HepG2 (cell line): ENCODE results near the gene HSD3B7. TPM values are rescaled to one million over a fixed set of nuclear protein-coding genes. Genes with fewer than 3 reads are reported as not detected.

Source experiments
- ATAC-seq: fragments of 200-7000 bp; cut with Tn5 transposase; 3 replicates; pipeline ENCODE4 v1.9.1; 2020; ENCODE audit warnings: mild to moderate bottlenecking, moderate library complexity
- BruUV-seq: library from RNA; stranded (reverse); fragments of 400-500 nt; replicated peaks from 2 replicates; lab custom pipeline; 2021; lab: Mats Ljungman, UMichigan
- CTCF ChIA-PET: fragments of 300-600 bp; formaldehyde crosslinking; extraction: SDS; loops from one replicate; lab custom pipeline; 2021; ENCODE audit warnings: low total read pairs, inconsistent platforms, low intra/inter-chr PET ratio; lab: Yijun Ruan, JAX
- POLR2A ChIA-PET: fragments of 350-600 bp; sonication (Branson Sonifier 250); formaldehyde crosslinking; loops from one replicate; lab custom pipeline; 2020; ENCODE audit warnings: antibody characterized with exemption, inconsistent platforms; lab: Yijun Ruan, JAX
- DNase-seq: peaks from one replicate; pipeline ENCODE4 v3.0.0-alpha.2; 2015; ENCODE audit warnings: low spot score
- FAIRE-seq: peaks from 3 replicates; lab custom pipeline; 2011; peaks lifted over from hg19 to GRCh38; lab: Jason Lieb, UNC
- H2AFZ ChIP-seq: one replicate; pipeline ENCODE4 v1.6.1; 2011; ENCODE audit warnings: low read length, inconsistent platforms
- H3K27ac ChIP-seq: fragments of 300-600 bp; 3 replicates; pipeline ENCODE4 v1.8.0; 2011; ENCODE audit warnings: mixed run types, mild to moderate bottlenecking, mixed read lengths, low read length, inconsistent platforms; ENCODE audit not compliant: insufficient read depth; ENCODE audit errors: extremely low read length
- H3K27me3 ChIP-seq, 2 experiments: fragments of 200-600 bp in 1 of 2; 2 replicates in 1 of 2; 3 replicates in 1 of 2; pipeline versions ENCODE4 v1.6.0 to v1.8.0; 2011; ENCODE audit warnings: low read length in 2 of 2, mild to moderate bottlenecking in 2 of 2, moderate library complexity in 2 of 2, inconsistent platforms in 1 of 2; ENCODE audit not compliant: insufficient read depth in 2 of 2, control insufficient read depth in 1 of 2
- H3K36me3 ChIP-seq, 2 experiments: fragments of 200-600 bp in 1 of 2; replicated peaks in 1 of 2; 2 replicates in 1 of 2; 3 replicates in 1 of 2; pipeline versions ENCODE4 v1.5.1 to v1.8.0; 2011; ENCODE audit warnings: low read length in 2 of 2, inconsistent platforms in 1 of 2; ENCODE audit not compliant: insufficient read depth in 2 of 2, control insufficient read depth in 1 of 2
- H3K4me1 ChIP-seq: 2 replicates; pipeline ENCODE4 v1.5.1; 2012; ENCODE audit warnings: low read length, inconsistent platforms; ENCODE audit not compliant: insufficient read depth
- H3K4me2 ChIP-seq: 2 replicates; pipeline ENCODE4 v1.6.0; 2011; ENCODE audit warnings: low read depth, low read length, inconsistent platforms
- H3K4me3 ChIP-seq, 3 experiments: fragments of 200-600 bp in 1 of 3; sonication (generic), shearing (Covaris generic) in 1 of 3; replicated peaks in 1 of 3; 2 replicates each; pipeline ENCODE4 v1.5.1; 2011 to 2016; ENCODE audit warnings: low read length in 3 of 3, inconsistent platforms in 2 of 3, low read depth in 2 of 3, mild to moderate bottlenecking in 2 of 3, control low read depth in 1 of 3, mixed read lengths in 1 of 3; ENCODE audit not compliant: insufficient read depth in 1 of 3
- H3K79me2 ChIP-seq: one replicate; pipeline ENCODE4 v1.6.1; 2011; ENCODE audit warnings: low read length, inconsistent platforms; ENCODE audit not compliant: insufficient read depth
- H3K9ac ChIP-seq: 2 replicates; pipeline ENCODE4 v1.6.0; 2011; ENCODE audit warnings: mild to moderate bottlenecking, low read depth, low read length, inconsistent platforms; ENCODE audit not compliant: insufficient read depth
- H3K9me3 ChIP-seq: 2 replicates; pipeline ENCODE4 v1.5.1; 2012; ENCODE audit warnings: mild to moderate bottlenecking, low read length
- H4K20me1 ChIP-seq: 2 replicates; pipeline ENCODE4 v1.6.0; 2011; ENCODE audit warnings: inconsistent platforms, mild to moderate bottlenecking, low read length, moderate library complexity; ENCODE audit not compliant: insufficient read depth
- EED ChIP-seq: sonication (generic); formaldehyde crosslinking; IDR thresholded peaks from 2 replicates; pipeline ENCODE4 v1.5.0; 2020; ENCODE audit warnings: mild to moderate bottlenecking, missing genetic modification reagents
- FOXC1 ChIP-seq: sonication (generic); formaldehyde crosslinking; IDR thresholded peaks from 2 replicates; pipeline ENCODE4 v1.8.0; 2022; ENCODE audit warnings: mild to moderate bottlenecking, missing genetic modification reagents, borderline replicate concordance
- GPN1 ChIP-seq: sonication (generic); formaldehyde crosslinking; IDR thresholded peaks from 2 replicates; pipeline ENCODE4 v1.5.1; 2020; ENCODE audit warnings: missing genetic modification reagents, borderline replicate concordance
- GTF2F1 ChIP-seq: fragments of 150-350 bp; IDR thresholded peaks from 2 replicates; pipeline ENCODE4 v1.6.1; 2014; ENCODE audit warnings: low read length
- KLF13 ChIP-seq: sonication (generic); formaldehyde crosslinking; IDR thresholded peaks from 2 replicates; pipeline ENCODE4 v1.4.0; 2020; ENCODE audit warnings: mild to moderate bottlenecking, missing genetic modification reagents
- NONO ChIP-seq, 2 experiments: fragments of 450-650 bp in 1 of 2; sonication (generic) in 1 of 2; formaldehyde crosslinking in 1 of 2; IDR thresholded peaks in 1 of 2; conservative IDR thresholded peaks in 1 of 2; 2 replicates each; pipeline versions ENCODE4 v1.6.1 to v1.8.0; 2017 to 2022; ENCODE audit warnings: mild to moderate bottlenecking in 1 of 2, missing genetic modification reagents in 1 of 2, moderate library complexity in 1 of 2
- PATZ1 ChIP-seq: sonication (generic); formaldehyde crosslinking; IDR thresholded peaks from 2 replicates; pipeline ENCODE4 v1.4.0; 2020; ENCODE audit warnings: missing genetic modification reagents
- RERE ChIP-seq: IDR thresholded peaks from 2 replicates; pipeline ENCODE4 v1.6.1; 2016; ENCODE audit warnings: low read depth, missing genetic modification reagents, missing compliant biosample characterization
- XRCC5 ChIP-seq: fragments of 200-400 bp; formaldehyde crosslinking; optimal IDR thresholded peaks from 2 replicates; pipeline ENCODE3; 2017; ENCODE audit warnings: mild to moderate bottlenecking, low read length
- ZFP62 ChIP-seq: sonication (generic); formaldehyde crosslinking; IDR thresholded peaks from 2 replicates; pipeline ENCODE4 v1.4.0; 2020; ENCODE audit warnings: missing genetic modification reagents
- ZSCAN31 ChIP-seq: sonication (generic); formaldehyde crosslinking; IDR thresholded peaks from 2 replicates; pipeline ENCODE4 v1.5.0; 2020; ENCODE audit warnings: low read depth, mild to moderate bottlenecking, missing genetic modification reagents
- ZSCAN5A ChIP-seq: sonication (generic); formaldehyde crosslinking; IDR thresholded peaks from 2 replicates; pipeline ENCODE4 v1.8.0; 2022; ENCODE audit warnings: mild to moderate bottlenecking, missing genetic modification reagents, borderline replicate concordance
- WGBS: methylation state at CpG from one replicate; pipeline ENCODE4 v1.1.6; 2017; ENCODE audit warnings: low lambda C conversion rate; 5-methylcytosine and 5-hydroxymethylcytosine counted together
- in situ Hi-C: cut with HindIII; loops from 2 replicates; pipeline ENCODE4 v1.10.0; 2017; ENCODE audit warnings: low pct_unique_long_range_greater_than_20kb; ENCODE audit not compliant: extremely low pct_ligation_motif_present
- intact Hi-C: fragments of 100-400 bp; cut with micrococcal nuclease; formaldehyde crosslinking; loops from one replicate; pipeline ENCODE4 v1.10.0; 2022; ENCODE audit not compliant: unreplicated experiment
- polyA plus RNA-seq, 8 experiments: library from polyadenylated mRNA; depleted of rRNA in 3 of 8; stranded (reverse) in 7 of 8; unstranded in 1 of 8; fragments of >200 nt; fragmentation: Illumina TruSeq in 4 of 8; extraction: Trizol in 4 of 8; gene quantifications; 2 replicates each; pipeline versions ENCODE4 v1.2.1 to v1.2.3, GENCODE V29; 2011 to 2016; ENCODE audit warnings: low read depth in 4 of 8, missing spikeins in 1 of 8, mixed read lengths in 1 of 8; ENCODE audit not compliant: insufficient read depth in 1 of 8
- total RNA-seq, 5 experiments: library from RNA; depleted of rRNA; stranded (reverse); fragments of >200 nt; fragmentation: Illumina TruSeq; extraction: Trizol; gene quantifications; 2 replicates each; pipeline ENCODE4 v1.2.3, GENCODE V29; 2016; ENCODE audit warnings: low read depth in 1 of 5

HSD3B7 gene
- total and polyA plus RNA-seq, 2 of the 13 experiments (the other 11 are each of a cell fraction or from before 2014, with no cell fraction given) = 32.9 to 69.7 TPM

GRCh38 chr16:30957456-30958174 is 27.4 kb upstream of the HSD3B7 start, which contains the start of gene SETD1A:
SETD1A (plus strand) TSS chr16:30957754; CDS start chr16:30958732, 978 bp downstream.
- peaks cover 15% of the 10 kb centered on the region for H3K79me2 ChIP-seq
- ATAC-seq = peak; percentile 65
- peak; percentile 93 for DNase-seq
- no peak for FAIRE-seq
- in situ Hi-C loops = no loop called here
- no peaks in the 10 kb centered on the region for H3K9me3 ChIP-seq
- H3K9ac ChIP-seq = peak within 1 kb of the TSS; percentile 100
- ChIA-PET POLR2A (interaction anchor here (0.7 kb wide), 1 partner anchor 210 kb away, joined by 3 read pairs; the partner anchor contains the start of gene PHKG2), CTCF (no interaction called here)
- no TSS peak for BruUV-seq
- under 1% methylated on average over 43 of the region's 85 CpGs for WGBS
- intact Hi-C loops = loop anchor here (10.0 kb wide), 2 partner anchors 137 to 187 kb away; partner anchors contain the start of gene VKORC1
- peaks cover 21 to 38% of the 10 kb centered on the region in 2 experiments for H3K36me3 ChIP-seq
- peak within 1 kb of the TSS; percentile 81 for H2AFZ ChIP-seq
- H3K27ac ChIP-seq = peak within 1 kb of the TSS; percentile 97
- peaks cover 5% of the 10 kb centered on the region; the same call in 1 of the 2 replicates for H4K20me1 ChIP-seq
- peak within 1 kb of the TSS; percentile 84 to 98 (median 93) for H3K4me3 ChIP-seq
- H3K4me2 ChIP-seq = peak within 1 kb of the TSS; percentile 99
- peaks cover 56% of the 10 kb centered on the region for H3K4me1 ChIP-seq
- H3K27me3 ChIP-seq = no peaks in the 10 kb centered on the region; a peak in 1 of 5 replicates
- TF ChIP-seq ZFP62 = 0 out of 2 replicates have a peak, but pooled peaks have one; percentile 61
- TF ChIP-seq EED (CRISPR knock-in tag) = 0 out of 2 replicates have a peak, but pooled peaks have one; percentile 44
- no peak for TF ChIP-seq NONO (IDR thresholded peaks at IDR 0.05)
- TF ChIP-seq NONO (CRISPR knock-in tag; conservative IDR thresholded peaks at IDR 0.05) = no peak; the same call in none of the 2 replicates
- peak; percentile 87 for TF ChIP-seq FOXC1 (CRISPR knock-in tag)
- TF ChIP-seq ZSCAN5A = no peak
- no peak for TF ChIP-seq GPN1 (CRISPR knock-in tag)
- no peak for TF ChIP-seq GTF2F1
- TF ChIP-seq PATZ1 (CRISPR knock-in tag) = peak; percentile 79
- peak; percentile 52 for TF ChIP-seq ZSCAN31
- no peak for TF ChIP-seq RERE (CRISPR knock-in tag)
- no peak for TF ChIP-seq KLF13 (CRISPR knock-in tag)
- peak; percentile 23 for TF ChIP-seq XRCC5
